Neuron (in vitro differentiated cells): Measurements from ENCODE around the gene P4HB.

Experiments used
- H2AFZ ChIP-seq: one replicate; pipeline ENCODE4 v1.6.1; 2013; ENCODE audit warnings: low read depth, mild to moderate bottlenecking, inconsistent platforms, low read length, moderate library complexity
- H3K27me3 ChIP-seq: one replicate; pipeline ENCODE4 v1.6.1; 2013; ENCODE audit warnings: low read length; ENCODE audit not compliant: insufficient read depth
- H3K36me3 ChIP-seq: one replicate; pipeline ENCODE4 v1.6.1; 2013; ENCODE audit warnings: low read length; ENCODE audit not compliant: insufficient read depth
- H3K4me1 ChIP-seq: one replicate; pipeline ENCODE4 v1.6.1; 2013; ENCODE audit warnings: low read length; ENCODE audit not compliant: insufficient read depth
- H3K4me3 ChIP-seq: 2 replicates; pipeline ENCODE4 v1.5.1; 2013; ENCODE audit warnings: mild to moderate bottlenecking, low read length, moderate library complexity
- H3K9me3 ChIP-seq: one replicate; pipeline ENCODE4 v1.6.1; 2013; ENCODE audit warnings: low read length

Gene P4HB

DNA sequence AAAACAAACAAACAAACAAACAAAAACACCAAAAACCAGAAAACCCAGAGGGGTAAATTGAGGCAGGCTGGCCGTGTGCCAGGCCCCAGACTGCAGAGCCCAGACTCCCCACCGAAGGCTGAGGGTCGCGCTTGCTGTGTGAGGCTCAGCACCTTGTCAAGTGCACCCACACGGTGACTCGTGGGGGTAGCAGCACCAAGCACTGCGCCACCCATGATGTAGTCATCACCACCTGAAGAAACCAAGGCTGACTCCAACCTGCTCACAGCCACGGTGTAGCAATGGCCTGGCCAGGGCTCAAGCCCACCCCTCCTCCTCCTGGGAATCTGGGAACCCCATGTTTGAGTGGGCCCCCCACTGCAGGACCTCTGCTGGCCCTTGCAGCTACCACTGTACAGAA, 39.2 kb downstream of the P4HB start:
- no peaks in the 10 kb centered on the region for H3K4me1 ChIP-seq
- H3K27me3 ChIP-seq = no peaks in the 10 kb centered on the region
- H2AFZ ChIP-seq = no peak overlapping the region
- H3K9me3 ChIP-seq = no peaks in the 10 kb centered on the region
- no peak overlapping the region for H3K4me3 ChIP-seq
- H3K36me3 ChIP-seq = peaks cover 10% of the 10 kb centered on the region

DNA sequence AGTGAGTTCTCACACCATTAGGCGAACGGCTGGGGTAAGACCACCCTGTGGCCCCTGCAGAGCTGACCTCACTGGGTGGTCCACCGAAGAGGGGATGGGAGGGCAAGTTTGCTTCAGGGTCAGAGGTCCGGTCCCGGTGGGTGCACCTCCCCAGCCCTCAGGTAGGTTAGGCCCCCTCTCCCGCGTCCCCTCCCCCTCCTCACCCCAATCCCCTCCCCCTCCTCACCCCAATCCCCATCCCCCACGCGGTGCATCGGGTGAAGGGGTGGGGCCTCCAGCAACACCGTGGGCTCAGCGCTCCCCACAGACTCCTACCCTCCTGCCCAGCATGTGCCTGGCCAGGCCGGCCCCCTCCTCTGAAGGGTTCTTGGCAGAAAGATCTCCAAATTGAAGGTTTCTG, 40.6 kb downstream of the P4HB start:
- no peaks in the 10 kb centered on the region for H3K4me1 ChIP-seq
- H3K4me3 ChIP-seq = no peak overlapping the region
- peaks cover 2% of the 10 kb centered on the region for H3K27me3 ChIP-seq
- H3K9me3 ChIP-seq = no peaks in the 10 kb centered on the region
- peaks cover 5% of the 10 kb centered on the region for H3K36me3 ChIP-seq
- H2AFZ ChIP-seq = no peak overlapping the region

DNA sequence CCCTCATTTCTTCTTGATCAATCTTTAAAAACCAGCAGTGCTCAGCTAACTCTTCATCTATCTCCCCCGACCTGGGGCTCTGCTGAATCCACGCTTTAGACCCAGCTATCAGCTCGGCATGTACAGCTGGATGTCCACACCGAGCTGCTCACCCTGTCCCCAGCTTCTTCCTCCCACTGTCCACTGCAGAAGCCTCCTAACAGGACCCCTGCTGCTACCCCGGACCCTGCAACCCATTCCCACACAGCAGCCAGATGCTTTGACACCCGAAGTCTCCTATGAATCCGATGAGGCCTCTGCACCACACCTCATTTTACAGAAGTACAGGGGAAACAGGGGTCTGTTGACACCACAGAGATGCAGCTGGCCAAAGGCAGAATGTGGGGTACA, 42.6 kb downstream of the P4HB start:
- no peak overlapping the region for H2AFZ ChIP-seq
- peaks cover 16% of the 10 kb centered on the region for H3K27me3 ChIP-seq
- peaks cover 5% of the 10 kb centered on the region for H3K36me3 ChIP-seq
- no peaks in the 10 kb centered on the region for H3K9me3 ChIP-seq
- no peaks in the 10 kb centered on the region for H3K4me1 ChIP-seq
- H3K4me3 ChIP-seq = no peak overlapping the region

DNA sequence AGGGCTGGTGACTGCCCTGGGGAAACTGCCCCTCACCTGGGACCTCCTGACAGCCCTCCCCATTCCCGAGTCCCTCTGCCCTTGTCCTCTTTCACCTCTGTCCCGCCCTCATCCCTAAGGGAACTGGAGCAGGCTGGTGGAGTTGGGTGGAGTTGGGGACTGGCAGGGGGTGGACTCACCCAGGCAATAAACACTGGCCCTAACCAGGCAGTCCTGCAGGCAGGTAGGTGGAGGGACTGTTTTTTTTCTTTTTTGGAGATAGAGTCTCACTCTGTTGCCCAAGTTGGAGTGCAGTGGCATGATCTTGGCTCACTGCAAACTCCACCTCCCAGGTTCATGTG, 44.7 kb downstream of the P4HB start:
- Histone ChIP-seq H3K27me3 (peaks cover 27% of the 10 kb centered on the region), H3K36me3 (no peaks in the 10 kb centered on the region), H3K9me3 (no peaks in the 10 kb centered on the region), H3K4me1 (no peaks in the 10 kb centered on the region), H3K4me3 (no peak overlapping the region), H2AFZ (no peak overlapping the region)

DNA sequence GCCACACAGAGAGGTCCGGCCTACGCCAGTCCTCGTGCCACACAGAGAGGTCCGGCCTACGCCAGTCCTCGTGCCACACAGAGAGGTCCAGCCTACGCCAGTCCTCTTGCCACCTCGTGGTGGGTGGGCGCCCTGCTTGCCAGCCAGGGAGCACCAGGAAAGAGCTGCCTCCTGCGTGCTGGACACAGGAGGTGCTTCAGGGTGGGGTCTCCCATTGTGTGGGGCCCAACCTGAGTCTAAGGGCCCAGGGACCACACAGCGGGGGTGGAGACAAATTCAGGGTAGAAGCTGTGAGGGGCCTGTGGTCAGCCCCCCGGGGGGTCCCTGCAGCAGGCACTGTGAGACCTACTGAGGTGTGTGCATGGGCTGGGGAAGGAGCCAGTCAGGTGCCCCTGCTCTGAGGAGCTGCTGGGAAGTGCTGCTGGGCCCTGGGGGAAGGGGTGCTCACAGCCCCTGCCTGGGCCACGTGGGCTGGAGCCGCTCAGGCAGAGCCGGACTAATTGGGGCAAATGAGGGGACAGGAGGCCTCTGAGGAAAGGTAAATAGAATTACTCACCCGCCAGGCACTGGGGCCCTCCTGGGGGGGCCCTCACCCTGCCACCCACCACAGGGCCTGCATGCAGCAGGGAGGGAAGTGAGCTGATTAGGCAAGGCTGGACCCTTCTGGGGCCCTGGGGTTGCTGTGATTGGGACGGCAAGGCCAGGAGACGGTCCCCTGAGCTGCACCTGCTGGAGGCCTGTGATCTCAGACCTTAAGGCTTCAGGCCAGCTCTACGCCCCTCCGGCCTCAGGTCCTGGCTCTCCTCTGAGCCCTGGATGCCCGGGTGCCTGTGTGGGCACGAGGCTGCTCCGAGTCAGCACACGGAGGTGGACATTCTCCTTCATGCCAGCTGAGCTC, 45.3 kb downstream of the P4HB start:
- no peaks in the 10 kb centered on the region for H3K36me3 ChIP-seq
- H2AFZ ChIP-seq = no peak overlapping the region
- H3K9me3 ChIP-seq = no peaks in the 10 kb centered on the region
- no peaks in the 10 kb centered on the region for H3K4me1 ChIP-seq
- H3K27me3 ChIP-seq = peaks cover 31% of the 10 kb centered on the region
- H3K4me3 ChIP-seq = no peak overlapping the region

DNA sequence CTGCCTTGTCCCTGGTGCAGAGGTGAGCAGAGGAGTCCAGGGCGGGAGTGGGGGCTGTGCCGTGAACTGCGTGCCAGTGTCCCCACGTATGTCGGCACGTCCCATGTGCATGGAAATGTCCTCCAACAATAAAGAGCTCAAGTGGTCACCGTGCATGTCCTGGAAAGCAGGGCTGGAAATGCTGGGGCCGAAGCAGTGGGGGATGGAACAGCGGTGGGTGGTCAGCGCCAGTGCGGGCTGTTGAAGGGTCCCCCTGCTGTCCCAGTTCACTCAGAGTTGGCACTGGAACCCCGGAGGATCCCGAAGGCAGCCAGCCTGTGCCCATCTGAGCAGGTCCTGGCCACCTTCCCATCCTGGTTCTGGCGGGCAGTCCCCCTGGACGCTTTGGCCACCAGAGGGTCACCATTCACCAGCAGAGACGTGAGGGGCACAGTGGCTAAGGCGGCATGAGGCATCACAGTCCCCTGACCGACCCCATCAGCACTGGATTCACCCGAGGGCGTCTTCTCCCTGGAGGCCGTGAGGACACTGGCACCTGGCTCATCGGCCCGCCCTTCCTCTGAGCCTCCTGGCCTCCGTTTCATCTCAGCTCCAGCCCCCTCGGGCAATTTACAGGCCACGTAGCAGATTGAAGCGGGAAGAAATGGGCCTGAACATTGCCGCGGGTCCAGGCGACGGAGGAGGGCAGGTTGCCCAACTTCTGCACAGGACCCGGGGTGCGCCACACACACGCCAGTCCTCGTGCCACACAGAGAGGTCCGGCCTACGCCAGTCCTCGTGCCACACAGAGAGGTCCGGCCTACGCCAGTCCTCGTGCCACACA, 46.3 kb downstream of the P4HB start:
- Histone ChIP-seq H3K27me3 (peaks cover 39% of the 10 kb centered on the region), H3K9me3 (no peaks in the 10 kb centered on the region), H3K4me1 (no peaks in the 10 kb centered on the region), H3K4me3 (no peak overlapping the region), H2AFZ (no peak overlapping the region), H3K36me3 (no peaks in the 10 kb centered on the region)

DNA sequence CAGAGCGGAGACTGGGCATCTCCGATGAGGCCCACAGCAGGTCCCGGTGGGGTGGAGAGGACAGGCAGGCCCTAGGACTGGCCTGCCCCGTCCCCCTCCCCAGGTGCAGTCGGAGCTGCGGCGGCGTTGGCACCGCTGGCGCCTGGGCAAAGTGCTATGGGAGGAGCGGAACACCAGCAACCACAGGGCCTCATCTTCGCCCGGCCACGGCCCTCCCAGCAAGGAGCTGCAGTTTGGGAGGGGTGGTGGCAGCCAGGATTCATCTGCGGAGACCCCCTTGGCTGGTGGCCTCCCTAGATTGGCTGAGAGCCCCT, 47.0 kb downstream of the P4HB start:
- Histone ChIP-seq H3K4me3 (no peak overlapping the region), H3K9me3 (no peaks in the 10 kb centered on the region), H3K27me3 (peaks cover 44% of the 10 kb centered on the region), H3K36me3 (no peaks in the 10 kb centered on the region), H2AFZ (no peak overlapping the region), H3K4me1 (no peaks in the 10 kb centered on the region)

DNA sequence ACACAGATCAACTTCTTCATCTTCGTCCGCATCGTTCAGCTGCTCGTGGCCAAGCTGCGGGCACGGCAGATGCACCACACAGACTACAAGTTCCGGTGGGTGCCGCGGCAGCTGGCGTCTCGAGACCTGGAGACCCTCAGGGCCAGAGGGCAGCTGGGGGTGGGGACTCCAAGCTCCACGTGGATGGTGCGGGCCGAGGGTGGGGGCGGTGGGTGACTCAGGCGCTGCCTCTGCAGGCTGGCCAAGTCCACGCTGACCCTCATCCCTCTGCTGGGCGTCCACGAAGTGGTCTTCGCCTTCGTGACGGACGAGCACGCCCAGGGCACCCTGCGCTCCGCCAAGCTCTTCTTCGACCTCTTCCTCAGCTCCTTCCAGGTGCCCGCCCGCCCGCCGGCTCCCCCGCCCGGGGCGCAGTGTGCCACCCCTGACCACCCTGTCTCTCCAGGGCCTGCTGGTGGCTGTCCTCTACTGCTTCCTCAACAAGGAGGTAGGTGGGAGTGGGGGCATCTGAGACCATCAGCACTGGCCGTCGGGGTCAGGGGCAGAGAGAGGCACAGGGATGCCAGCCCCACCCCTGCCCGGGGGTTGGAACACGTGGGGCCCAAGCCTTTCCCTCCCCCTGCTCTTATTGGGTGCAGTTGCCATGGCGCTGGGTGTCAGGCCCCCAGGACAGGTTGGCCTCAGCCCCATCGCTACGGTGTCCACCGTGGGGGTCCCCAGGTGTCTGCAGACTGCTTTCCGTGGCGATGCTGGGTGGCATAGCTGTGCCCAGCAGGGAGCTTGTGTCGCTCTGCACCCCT, 47.6 kb downstream of the P4HB start:
- no peaks in the 10 kb centered on the region for H3K9me3 ChIP-seq
- H3K27me3 ChIP-seq = peaks cover 49% of the 10 kb centered on the region
- no peak overlapping the region for H3K4me3 ChIP-seq
- H3K36me3 ChIP-seq = no peaks in the 10 kb centered on the region
- H2AFZ ChIP-seq = no peak overlapping the region
- H3K4me1 ChIP-seq = no peaks in the 10 kb centered on the region

DNA sequence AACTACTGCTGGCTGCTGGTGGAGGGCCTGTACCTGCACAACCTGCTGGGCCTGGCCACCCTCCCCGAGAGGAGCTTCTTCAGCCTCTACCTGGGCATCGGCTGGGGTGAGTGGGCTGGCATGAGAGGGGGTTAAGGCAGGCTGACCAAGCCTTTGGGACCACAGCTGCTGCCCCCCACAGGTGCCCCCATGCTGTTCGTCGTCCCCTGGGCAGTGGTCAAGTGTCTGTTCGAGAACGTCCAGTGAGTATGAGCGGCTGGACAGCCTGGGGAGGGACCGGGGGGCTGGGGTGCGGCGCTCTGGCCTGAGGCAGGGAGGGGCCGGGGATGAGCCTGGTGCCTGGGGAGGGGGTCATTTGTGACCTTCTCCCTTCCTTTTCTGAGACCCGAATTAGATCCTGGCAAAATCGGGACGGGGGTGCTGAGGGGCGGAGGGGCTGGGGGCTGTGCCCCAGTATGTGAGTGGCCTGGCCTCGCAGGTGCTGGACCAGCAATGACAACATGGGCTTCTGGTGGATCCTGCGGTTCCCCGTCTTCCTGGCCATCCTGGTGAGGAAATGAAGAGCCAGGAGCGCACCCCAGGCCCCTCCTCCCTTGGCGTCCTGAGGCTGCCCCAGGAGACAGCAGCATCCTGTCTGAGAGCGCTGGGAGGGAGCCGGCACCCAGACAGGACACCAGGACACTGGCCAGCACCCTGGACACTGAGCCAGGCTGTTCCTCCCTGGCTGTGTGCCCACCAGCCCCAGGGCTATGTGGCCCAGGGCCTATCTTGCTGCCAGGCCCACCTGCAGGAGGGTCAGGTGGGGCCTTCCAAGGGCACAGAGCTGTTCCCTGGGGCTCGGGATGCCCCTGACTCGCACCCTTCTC, 48.4 kb downstream of the P4HB start:
- H2AFZ ChIP-seq = no peak overlapping the region
- no peaks in the 10 kb centered on the region for H3K4me1 ChIP-seq
- no peaks in the 10 kb centered on the region for H3K9me3 ChIP-seq
- no peaks in the 10 kb centered on the region for H3K36me3 ChIP-seq
- peaks cover 58% of the 10 kb centered on the region for H3K27me3 ChIP-seq
- no peak overlapping the region for H3K4me3 ChIP-seq

DNA sequence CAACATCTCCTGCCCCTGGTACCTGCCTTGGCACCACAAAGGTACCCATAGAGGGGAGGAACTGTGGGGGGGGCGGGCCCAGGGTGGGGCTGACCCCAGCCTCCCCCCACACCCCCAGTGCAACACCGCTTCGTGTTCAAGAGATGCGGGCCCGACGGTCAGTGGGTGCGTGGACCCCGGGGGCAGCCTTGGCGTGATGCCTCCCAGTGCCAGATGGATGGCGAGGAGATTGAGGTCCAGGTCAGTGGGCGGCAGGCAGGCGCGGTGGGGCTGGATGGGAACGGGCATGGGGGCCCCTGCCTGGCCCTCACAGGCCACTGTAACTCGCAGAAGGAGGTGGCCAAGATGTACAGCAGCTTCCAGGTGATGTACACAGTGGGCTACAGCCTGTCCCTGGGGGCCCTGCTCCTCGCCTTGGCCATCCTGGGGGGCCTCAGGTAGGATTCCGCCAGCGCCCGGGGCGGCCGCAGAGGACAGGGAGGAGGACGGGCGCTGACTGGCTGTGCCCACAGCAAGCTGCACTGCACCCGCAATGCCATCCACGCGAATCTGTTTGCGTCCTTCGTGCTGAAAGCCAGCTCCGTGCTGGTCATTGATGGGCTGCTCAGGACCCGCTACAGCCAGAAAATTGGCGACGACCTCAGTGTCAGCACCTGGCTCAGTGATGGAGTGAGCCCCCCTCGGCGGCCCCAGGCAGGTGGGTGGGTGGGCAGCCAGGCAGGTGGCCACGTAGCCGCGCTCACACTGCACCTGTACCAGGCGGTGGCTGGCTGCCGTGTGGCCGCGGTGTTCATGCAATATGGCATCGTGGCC, 49.2 kb downstream of the P4HB start:
- Histone ChIP-seq H3K4me3 (no peak overlapping the region), H3K9me3 (no peaks in the 10 kb centered on the region), H3K36me3 (no peaks in the 10 kb centered on the region), H2AFZ (no peak overlapping the region), H3K27me3 (peaks cover 66% of the 10 kb centered on the region), H3K4me1 (no peaks in the 10 kb centered on the region)

DNA sequence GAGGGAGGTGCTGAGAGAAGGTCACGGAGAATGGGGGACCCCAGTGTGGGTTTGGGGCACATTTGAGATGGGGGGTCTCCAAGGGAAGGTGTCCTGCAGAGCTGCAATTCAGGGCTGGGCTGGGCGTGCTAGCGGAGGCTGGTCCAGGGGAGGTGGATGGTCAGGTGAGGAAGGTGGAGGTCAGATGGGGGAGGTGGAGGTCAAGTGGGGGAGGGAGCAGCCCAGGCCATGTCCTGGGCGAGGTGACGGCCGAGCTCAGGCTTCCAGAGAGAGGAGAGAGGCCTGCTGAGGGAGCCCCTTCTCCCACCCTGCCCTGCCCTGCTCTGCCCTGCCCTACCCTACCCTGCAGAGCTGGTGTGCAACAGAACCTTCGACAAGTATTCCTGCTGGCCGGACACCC, 49.9 kb downstream of the P4HB start:
- Histone ChIP-seq H3K36me3 (no peaks in the 10 kb centered on the region), H3K27me3 (peaks cover 72% of the 10 kb centered on the region), H3K4me1 (no peaks in the 10 kb centered on the region), H3K9me3 (no peaks in the 10 kb centered on the region), H3K4me3 (no peak overlapping the region), H2AFZ (no peak overlapping the region)

DNA sequence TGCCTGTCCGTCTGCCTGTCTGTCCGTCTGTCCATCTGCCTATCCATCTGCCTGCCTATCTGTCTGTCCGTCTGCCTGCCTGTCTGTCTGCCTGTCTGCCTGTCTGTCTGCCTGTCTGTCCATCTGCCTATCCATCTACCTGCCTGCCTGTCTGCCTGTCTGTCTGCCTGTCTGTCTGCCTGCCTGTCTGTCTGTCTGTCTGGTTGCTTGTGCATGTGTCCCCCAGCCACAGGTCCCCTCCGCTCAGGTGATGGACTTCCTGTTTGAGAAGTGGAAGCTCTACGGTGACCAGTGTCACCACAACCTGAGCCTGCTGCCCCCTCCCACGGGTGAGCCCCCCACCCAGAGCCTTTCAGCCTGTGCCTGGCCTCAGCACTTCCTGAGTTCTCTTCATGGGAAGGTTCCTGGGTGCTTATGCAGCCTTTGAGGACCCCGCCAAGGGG, 50.8 kb downstream of the P4HB start:
- Histone ChIP-seq H3K9me3 (no peaks in the 10 kb centered on the region), H2AFZ (no peak overlapping the region), H3K27me3 (peaks cover 75% of the 10 kb centered on the region), H3K4me3 (no peak overlapping the region), H3K36me3 (no peaks in the 10 kb centered on the region), H3K4me1 (peaks cover 3% of the 10 kb centered on the region)
